Fibroblast of skin of left biceps (primary cell): Measurements from ENCODE around the gene ZC3H12D.

Experiments used
- DNase-seq, 2 experiments: peaks; one replicate each; pipeline ENCODE4 v3.0.0-alpha.2; 2013; ENCODE audit warnings: low read depth in 2 of 2

ZC3H12D gene

DNA sequence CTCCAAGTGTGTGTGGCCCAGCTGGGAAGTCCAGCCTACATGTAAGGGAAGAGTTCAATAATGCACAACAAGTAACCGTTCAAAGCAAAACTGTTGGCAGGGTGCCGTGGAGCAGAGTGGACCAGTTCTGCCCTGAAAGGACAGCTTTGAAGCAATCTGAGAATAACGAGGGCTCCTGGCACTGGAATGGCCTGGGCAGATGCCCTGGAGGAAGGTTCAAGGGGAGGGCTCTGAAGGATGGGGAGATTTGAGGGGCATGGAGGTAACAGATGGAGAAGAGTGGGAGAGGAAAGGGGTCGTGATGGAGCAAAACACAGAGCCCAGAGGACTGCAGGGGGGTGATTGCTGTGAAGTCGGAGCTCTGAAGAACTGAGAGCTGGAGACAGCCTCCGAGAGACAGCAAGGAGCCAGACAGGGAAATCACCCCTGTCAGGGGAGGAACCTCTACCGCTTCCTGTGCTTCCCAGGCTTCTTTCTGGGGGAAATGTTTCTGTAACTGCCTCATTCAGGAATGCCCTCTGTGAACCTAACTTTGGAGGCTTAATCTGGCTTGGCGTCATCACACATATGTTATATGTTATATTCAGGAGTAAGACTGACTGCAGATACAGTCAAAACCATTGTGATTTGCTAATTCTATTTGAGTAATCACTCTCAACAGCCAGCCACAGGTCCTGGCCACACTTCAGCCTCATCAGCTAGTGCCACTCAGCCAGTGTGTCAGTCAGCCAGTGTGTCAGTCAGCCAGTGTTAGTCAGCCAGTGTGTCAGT, 41.2 kb downstream of the ZC3H12D start:
- DNase-seq = peak; percentile 75 to 76

DNA sequence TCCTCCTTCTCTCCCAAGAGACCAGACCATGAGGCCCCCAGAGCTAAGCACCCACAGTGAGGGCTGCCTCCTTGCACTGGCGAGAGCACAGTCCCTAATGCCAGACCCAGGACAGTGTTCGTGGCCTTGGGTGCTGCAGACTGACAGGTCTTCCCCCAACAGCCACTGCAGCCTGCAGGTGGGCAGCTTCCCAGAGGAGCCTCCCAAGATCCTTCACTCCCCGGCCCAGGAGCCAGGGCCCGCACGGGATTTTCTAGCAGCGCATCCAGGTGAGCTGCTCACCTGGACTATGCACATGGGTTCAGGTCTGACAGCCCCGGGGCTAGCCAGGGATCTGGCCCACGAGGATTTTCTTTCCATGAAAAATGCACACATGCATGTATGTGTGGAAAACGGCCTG, 43.1 kb downstream of the ZC3H12D start:
- DNase-seq = no peak

DNA sequence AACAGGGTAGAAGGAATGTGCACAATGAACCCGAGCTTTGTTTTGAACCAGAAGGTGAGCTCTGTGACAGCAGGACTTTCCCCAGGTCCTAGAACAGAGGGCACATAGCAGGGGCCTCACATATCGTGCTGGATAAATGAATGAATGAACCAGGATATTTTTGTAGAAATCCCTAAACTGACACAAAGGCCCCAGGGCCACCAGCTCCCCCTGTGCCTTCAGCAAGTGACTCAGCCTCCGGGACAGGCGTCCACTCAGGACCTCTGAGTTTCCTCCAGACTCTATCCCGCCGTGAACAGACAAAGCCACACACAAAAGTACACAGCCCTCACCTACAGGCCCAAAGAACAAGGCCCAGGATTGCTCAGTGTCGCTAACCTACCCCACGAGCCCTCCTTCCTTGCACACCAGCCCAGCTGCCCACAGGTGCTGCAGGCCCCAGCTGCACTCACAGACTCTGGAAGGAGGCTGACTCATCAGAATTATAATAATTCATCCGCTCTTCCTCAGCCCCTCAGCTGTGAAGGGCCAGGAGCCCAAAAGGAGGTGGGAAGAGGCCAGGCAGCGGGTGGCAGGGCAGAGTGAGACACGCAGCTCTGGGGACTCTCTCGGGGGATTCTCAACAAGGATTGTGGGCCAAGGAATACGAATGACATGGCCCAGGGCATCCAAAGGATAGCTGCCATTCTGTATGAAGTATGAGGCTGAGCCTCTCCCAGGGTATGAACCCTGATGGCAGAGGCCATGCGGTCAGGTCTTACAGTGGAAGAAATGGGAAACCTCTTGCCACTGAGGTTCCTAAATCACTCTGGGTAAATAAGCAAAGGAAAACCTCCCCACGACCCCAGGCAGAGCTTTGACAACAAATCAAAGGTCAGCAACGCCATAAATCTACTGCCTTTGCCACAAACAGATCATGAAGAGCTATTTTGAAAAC, 43.8 kb downstream of the ZC3H12D start:
- no peak for DNase-seq

DNA sequence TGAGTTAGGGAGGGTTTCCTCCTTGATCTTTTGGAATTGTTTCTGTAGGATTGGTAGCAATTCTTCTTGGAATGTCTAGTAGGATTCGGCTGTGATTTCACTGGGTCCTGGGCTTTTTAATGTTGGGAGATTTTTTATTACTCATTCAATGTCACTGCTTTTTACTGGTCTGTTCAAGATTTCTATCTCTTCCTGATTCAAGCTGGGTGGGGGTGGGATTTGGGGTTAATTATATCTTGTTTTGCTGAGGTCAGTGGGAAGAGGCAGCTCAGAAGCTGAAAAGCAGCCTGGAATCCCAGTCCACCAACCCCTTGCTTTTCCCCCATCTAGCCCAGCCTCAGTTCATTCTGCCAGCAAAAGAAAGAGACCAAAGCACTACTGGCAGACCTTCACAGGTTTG, 45.2 kb downstream of the ZC3H12D start:
- DNase-seq = no peak

DNA sequence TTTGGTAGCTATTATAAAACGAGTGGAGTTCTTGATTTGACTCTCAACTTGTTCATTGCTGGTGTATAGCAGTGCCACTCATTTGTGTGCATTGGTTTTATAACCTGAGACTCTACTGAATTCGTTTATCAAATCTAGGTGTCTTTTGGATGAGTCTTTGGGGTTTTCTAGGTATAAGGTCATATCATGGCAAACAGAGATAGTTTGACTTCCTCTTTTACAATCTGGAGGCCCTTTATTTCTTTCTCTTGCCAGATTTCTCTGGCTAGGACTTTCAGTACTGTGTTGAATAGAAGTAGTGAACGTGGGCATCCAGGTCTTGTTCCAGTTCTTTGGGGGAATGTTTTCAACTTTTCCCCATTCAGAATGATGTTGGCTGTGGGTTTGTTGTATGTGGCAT, 46.0 kb downstream of the ZC3H12D start:
- no peak for DNase-seq

DNA sequence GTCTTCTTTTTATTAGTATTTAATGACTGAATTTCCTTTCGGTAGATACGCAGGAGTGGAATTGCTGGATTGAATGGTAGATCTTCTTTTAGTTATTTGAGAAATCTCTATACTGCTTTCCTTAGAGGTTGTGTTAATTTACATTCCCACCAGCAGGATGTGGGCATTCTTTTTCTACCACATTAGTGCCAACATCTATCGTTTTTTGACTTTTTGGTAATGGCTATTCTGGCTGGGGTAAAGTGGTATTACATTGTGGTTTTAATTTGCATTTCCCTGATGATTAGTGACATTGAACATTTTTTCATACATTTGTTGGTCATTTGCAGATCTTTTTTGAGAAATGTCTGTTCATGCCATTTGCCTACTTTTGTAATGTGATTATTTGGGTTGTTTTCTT, 47.6 kb downstream of the ZC3H12D start:
- DNase-seq = no peak

DNA sequence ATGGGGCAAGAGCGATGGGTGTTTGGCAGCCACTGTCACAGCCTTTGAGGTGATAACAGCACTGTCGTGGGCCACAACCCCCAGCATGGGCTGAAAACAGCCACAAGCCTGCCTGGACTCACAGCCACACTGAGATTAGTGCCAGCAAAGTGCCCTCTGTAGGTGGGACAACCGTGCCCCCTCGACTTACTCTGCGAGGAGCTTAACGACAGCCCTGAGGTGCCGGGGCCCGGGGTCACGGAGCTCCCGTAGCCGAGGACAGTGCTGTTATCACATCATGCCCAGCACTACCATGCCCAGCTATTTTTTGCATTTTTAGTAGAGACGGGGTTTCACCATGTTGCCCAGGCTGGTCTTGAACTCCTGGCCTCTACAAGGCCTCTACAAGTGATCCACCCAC, 48.2 kb downstream of the ZC3H12D start:
- no peak for DNase-seq

DNA sequence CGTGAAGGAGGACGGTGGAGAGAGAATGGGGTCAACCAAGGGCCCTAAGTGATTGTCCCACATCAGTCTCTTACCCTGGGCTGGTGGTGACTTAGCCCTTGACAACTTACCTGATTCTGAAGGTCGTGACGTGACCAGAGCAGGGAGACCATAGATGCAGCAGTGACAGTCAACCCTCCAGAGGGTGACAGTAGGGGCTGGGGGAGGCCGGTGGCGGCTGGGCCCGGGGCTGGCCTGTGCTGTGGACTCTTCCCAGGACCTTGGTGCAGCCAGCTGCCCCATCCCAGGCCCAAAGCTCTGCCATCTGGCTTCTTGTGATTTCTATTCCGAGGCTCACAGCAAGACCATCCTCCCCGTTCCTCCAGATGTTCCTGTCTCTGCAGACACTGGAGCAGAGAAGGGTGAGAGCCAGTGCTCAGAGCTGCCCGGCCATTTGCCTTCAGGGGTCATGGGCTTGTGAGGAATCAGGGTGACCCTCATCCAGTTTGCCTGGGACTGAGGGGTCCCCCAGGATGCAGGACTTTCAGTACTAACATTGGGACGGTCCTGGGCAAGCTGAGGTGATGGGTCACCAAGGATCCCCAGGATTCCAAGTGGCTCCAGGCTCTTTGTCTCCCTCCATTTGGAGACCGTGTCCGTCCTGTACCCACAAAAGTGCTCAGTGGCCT, 48.8 kb downstream of the ZC3H12D start:
- DNase-seq = no peak

DNA sequence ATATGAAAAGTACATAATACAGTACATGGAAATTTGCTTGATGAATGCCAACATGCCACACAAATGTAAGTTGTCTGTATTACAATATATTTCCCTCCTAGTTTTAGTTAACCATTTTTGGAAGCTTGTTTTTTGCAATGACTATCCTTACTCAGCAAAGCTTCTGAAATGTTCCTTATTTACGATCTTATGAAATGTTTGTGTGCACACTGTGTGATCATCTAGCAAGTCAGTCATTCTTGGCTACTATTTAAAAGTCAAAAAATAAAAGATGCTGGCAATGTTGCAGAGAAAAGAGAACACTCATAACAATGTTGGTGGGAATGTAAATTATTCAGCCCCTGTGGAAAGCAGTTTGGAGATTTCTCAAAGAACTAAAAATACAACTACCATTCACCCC, 50.9 kb downstream of the ZC3H12D start:
- no peak for DNase-seq

DNA sequence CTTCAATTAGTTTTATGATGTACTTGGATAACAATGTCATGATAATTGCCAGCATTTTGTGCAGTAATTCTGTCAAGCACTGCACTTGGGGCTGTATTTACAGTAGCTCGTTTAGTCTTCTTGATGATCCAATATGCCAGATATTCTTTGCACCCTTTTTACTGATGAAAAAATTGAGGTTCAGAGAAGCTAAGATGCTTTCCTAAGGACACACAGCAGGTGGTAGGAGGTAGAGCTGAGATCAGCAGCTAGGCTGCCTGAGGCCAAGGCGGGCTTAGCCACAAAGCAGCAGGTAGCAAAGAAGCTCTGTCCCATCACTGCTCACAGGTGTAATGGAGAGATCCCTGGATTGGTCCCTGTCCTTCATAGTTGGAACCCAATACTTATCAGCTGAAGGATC, 51.4 kb downstream of the ZC3H12D start:
- DNase-seq = no peak

DNA sequence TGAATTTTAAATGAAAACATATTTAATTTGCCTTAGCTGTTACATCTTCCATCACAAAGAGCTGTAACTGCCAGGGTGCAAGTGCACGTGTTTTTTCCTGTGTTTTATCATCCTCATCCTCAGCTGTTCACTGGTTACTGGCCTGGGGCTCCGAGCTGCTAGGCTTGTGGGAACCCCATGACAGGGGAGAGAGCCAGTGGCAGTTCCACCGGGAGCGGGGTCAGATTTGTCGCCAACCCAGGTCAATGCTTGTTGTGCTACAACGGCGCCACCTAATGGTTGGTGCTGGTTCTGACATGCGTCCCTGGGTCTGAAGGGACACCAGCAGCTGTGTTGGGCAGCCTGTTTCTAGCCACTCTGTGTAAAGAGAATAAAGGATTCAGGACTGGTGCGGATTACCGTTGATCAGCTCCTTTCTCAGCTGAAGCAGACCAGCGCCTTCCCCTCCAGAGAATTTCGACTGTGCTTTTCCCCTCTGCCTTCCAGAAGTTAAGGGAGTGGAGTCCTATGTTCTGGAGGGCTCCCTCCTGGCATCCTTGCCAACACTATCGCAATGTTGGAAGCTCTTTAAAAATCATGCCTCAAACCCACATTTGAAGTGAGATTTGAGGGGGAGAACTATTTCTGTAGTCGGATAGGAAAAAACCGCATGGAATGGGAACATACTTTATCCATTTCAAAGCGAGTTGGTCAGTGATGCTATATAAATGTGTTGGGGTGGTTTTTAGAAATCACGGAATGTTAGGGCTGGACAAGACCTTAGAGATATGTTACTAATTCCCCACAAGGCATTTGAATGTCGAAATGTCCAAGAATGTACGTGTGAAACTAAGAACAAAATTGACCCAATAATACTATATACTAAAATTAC, 52.7 kb downstream of the ZC3H12D start:
- peak; percentile 24 to 34 for DNase-seq

DNA sequence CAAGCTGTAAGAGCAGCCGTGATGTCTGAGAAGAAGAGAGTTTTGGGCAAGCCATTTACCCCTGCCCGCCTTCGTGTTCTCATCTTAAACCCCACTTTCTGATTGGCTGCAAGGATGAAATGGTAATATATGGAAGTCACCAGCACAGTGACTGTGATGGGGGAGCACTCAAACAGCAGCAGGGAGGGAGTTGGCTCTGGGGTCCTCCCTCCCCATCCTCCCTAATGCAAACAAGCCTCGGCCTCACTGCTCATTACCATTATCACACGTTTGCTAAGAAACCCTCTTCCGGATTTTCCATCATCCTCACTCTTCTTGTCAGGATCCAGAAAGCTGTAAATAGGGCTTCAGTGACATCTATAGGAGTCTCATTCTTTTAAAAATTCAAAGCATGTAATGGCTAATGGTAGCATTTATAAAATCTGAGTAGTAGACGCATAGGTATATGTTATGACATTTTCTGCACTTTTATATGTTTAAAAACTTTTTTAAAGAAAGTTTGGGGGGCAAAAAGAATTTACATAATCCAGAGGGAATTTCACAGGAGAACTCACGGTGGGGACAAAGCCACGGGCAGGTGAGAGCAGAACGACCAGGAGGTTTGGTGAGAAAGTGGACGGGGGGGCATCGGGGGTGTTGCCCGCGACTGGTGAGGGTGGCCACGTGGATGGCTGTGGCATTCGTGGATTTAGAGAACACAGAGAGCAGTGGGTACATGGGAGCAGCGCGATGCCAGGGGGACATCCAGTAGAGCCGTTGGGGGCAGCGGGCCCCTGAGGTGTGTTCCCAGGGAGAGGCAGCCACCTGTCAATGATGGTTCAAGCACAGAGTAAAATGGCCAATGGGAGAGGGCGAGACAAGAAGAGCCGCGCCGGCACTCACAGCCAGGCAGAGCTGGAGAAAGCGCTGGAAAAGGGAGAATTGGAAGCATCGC, 55.1 kb downstream of the ZC3H12D start:
- no peak for DNase-seq

DNA sequence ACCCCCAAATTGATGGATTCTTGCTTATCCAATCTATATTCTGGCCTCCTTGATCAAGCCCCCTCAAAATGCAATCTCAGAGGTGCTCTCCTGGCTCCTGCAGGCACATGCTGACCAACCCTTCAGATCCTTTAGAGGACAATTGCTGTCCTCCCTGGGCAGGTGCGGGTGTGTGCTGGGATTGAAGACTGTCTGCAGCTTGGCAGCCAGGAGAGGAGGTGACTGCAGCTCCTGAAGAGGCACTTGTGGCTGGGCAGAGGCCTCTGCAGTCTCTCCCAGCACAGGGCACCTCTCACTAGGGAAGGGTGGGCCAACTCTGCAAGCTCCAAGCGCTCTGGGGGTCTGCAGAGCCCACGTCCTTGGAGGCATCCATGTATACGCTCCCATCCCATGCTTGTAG, 56.2 kb downstream of the ZC3H12D start:
- DNase-seq = no peak

DNA sequence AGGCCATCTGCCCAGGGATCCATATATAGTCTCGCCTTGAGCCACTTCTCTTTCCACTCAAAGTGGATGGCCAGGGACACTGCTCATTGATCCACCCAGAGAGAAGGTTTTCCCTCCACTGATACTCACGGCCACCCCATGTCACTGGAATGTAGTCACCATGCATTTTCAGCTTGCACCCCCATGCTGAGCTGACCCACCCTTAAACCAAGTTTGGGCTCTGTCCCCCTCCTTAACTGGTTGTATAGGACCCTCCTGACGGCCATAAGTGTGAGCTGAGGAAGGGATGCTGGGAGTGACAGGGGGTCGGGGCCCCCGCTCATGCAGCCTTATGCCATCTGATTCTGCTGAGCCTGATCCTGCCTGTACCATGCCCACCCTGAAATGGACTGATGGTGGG, 59.1 kb downstream of the ZC3H12D start:
- DNase-seq = no peak

DNA sequence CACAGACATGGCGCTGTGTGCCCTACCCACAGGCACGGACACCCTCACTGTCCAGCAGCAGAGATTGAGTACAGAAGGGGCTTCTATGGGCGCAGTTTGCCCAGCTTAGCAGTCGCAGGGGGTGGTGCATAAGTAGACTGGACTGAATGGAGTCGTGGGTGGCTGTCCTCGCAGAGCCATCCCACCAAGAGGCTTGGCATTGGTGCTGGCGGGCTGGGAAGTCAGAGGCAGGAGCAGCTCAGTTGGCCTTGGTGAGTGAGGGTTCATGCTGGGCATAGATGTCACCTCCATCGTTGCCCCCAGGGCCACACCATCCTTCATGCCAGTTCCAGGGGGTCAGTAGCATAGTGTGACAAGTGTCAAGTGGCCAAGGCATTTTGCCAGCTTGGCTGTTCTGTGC, 59.6 kb downstream of the ZC3H12D start:
- DNase-seq = no peak

DNA sequence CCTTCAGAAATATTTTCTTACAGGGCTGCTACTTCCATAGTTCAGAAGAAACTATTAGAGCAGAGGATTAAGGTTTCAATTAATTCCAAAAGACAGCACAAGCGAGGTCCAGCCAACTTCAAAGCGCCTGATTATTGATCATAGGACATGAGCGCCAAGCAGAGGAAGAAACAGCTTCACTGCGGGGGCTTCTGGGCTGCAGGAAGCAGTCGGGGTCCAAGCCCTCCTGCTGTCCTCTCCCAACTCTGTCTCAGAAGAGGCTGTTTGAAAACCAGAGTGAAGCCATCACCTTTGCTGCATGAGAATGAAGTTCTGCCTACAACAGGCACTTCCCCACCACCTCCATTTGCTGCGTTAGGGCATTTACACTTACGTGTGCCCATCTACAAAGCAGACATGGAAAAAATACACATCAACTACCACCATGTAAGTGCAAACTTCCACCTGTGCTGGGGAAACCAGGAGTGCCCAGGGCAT, 60.8 kb downstream of the ZC3H12D start:
- no peak for DNase-seq

DNA sequence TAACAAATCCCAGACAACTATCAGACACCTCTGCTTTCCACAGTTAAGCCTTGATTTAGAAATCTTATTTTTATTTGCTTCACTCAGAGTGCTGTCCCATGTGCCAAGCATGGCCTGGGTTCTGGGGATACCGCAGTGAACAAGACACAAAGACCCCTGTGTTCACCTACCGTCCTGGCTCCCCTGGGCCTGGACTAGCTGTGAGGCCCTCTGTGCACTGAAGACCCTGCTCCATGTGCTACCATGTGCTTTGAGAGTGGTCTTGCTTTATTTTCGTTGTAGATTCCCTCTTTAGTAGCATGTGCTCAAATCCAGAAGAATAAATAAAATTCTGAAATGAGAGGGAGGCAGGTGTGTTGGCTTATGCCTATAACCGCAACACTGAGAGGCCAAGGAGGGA, 62.2 kb downstream of the ZC3H12D start:
- DNase-seq = no peak

DNA sequence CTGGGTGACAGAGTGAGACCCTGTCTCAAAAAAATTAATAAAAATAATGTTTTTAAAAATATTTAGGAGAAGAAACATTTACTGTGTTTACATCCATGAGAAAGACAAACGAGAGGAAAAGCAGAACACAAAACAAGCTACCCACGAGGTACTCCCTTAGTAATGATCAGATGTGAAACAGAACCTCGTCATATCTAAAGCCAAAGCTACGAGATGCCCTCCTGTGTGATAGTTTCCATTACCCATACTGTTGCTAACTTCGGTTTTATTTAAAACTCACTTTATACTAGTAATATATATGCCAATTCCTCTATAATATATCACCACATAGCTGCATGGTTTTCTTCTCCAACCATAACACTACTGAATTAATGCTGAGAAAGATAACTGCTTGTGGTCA, 63.7 kb downstream of the ZC3H12D start:
- no peak for DNase-seq

DNA sequence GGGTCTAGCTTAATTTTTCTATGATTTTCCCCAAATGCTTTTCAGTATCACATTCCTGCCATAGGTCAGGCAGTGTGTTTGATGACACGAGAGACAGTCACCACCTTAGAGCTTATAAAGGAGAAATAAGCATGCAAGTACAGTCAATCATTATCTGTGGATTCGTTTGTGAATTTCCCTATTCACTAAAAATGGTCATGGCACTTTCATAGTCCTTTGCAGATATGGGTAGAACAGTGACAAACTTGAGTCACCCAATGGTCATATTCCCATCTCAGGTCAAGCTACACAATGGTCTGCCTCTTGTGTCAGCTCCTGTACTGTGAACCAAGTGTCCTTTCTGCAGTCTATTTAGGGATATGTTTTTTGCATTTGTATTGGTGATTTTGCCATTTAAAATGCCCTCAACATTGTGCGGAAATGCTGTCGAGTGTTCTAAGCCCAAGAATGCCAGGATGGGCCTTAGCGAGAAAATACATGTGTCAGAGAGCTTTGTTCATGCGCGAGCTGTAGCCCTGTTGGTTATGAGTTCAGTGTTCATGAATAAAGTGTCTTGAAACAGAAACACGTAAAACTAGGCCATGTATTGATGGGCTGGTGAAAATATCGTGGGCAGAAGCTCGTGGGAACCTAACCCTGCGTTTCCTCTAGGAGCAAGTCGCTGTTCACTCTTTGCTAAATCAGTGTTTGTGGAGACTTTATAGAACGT, 65.0 kb downstream of the ZC3H12D start:
- DNase-seq = no peak

DNA sequence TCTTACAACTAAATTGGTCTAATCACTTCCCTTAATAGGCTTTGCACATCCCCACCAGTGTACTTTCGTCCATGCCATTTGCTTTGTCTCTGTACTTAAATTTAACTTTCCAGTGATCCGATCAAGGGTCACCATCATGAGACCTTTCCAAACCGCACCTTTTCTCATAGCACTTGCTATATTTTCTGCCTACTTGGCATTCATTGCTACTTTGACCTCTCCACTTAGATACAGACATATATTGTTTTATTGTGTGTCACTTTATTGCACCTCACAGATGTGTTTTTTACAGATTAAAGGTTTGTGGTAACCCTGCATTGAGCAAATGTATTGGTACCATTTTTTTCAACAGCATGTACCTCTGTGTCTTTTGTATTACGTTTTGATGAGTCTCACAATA, 70.0 kb downstream of the ZC3H12D start:
- no peak for DNase-seq
